ENCODE measurements around the gene WWOX. TPM values are rescaled to one million over a fixed set of nuclear protein-coding genes. Genes with fewer than 3 reads are reported as not detected.

The WWOX gene
- total RNA-seq, 1 donor = 24.2 TPM

GRCh38 chr16:79041206-79041605 lies 941.8 kb downstream of the WWOX start:
- DNase-seq (ENCODE audit: low read depth) = no peak
- no peak for TF ChIP-seq CTCF (IDR thresholded peaks at IDR 0.05; ENCODE audit: insufficient read depth, low read length)

GRCh38 chr16:79042141-79042540 lies 942.7 kb downstream of the WWOX start:
- TF ChIP-seq CTCF (IDR thresholded peaks at IDR 0.05; ENCODE audit: insufficient read depth, low read length) = no peak
- no peak for DNase-seq (ENCODE audit: low read depth)
- no peak overlapping the region for H3K4me3 ChIP-seq (ENCODE audit: low read depth, low read length)

More at GRCh38 chr16:79041206-79041605, 941.8 kb downstream of the WWOX start:
- H3K4me3 ChIP-seq (ENCODE audit: low read depth, low read length) = no peak overlapping the region

GRCh38 chr16:79042886-79043285 lies 943.4 kb downstream of the WWOX start:
- DNase-seq (ENCODE audit: low read depth) = no peak
- no peak for TF ChIP-seq CTCF (IDR thresholded peaks at IDR 0.05; ENCODE audit: insufficient read depth, low read length)
- no peak overlapping the region for H3K4me3 ChIP-seq (ENCODE audit: low read depth, low read length)

- DNase-seq (ENCODE audit: low read depth) = no peak
- TF ChIP-seq CTCF (IDR thresholded peaks at IDR 0.05; ENCODE audit: insufficient read depth, low read length) = no peak
Measured at GRCh38 chr16:79045191-79045590, 945.7 kb downstream of the WWOX start.

GRCh38 chr16:79047337-79047736 lies 947.9 kb downstream of the WWOX start:
- TF ChIP-seq CTCF (IDR thresholded peaks at IDR 0.05; ENCODE audit: insufficient read depth, low read length) = peak; percentile 8
- DNase-seq (ENCODE audit: low read depth) = no peak
- no peak overlapping the region for H3K4me3 ChIP-seq (ENCODE audit: low read depth, low read length)

More at GRCh38 chr16:79045191-79045590, 945.7 kb downstream of the WWOX start:
- no peak overlapping the region for H3K4me3 ChIP-seq (ENCODE audit: low read depth, low read length)

GRCh38 chr16:79049040-79049439 lies 949.6 kb downstream of the WWOX start:
- H3K4me3 ChIP-seq (ENCODE audit: low read depth, low read length) = no peak overlapping the region
- DNase-seq (ENCODE audit: low read depth) = no peak
- TF ChIP-seq CTCF (IDR thresholded peaks at IDR 0.05; ENCODE audit: insufficient read depth, low read length) = no peak

- H3K4me3 ChIP-seq (ENCODE audit: low read depth, low read length) = no peak overlapping the region
- DNase-seq (ENCODE audit: low read depth) = no peak
- no peak for TF ChIP-seq CTCF (IDR thresholded peaks at IDR 0.05; ENCODE audit: insufficient read depth, low read length)
Measured at GRCh38 chr16:79050063-79050462, 950.6 kb downstream of the WWOX start.
